NCI-H69 (cell line): ENCODE results near the gene KLHL29.

Experiments used
- DNase-seq: peaks from one replicate; lab custom pipeline; 2025; lab: John Stamatoyannopoulos, UW

KLHL29 gene

GRCh38 chr2:23550553-23550952 lies 165.6 kb downstream of the KLHL29 start:
- peak; percentile 34 for DNase-seq

- no peak for DNase-seq
These were observed 166.9 kb downstream of the KLHL29 start for GRCh38 chr2:23551875-23552274.

DNA sequence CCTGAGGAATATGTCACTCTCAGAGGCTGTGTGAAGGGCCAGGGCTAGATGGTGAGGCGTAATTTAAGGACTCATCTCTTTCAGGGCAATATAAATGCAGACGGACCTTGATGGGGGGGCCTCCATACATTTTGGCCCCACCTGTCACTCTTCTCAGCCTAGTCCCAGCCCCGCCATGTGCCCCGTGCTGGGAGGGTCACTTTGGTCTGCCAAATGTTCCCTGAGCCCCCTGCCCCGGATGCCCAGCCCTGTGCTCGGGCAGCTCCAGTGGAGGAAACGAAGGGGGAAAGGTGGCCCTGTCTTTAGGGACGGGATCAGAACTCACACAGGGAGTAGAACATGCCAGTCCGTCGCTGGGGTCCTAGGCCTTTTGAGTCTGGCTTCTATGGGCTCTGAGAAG lies 168.6 kb downstream of the KLHL29 start:
- DNase-seq: no peak

- peak; percentile 96 for DNase-seq
These were observed 169.2 kb downstream of the KLHL29 start for GRCh38 chr2:23554054-23554697.

- peak; percentile 22 for DNase-seq
These were observed 171.0 kb downstream of the KLHL29 start for GRCh38 chr2:23555944-23556343.

- DNase-seq: peak; percentile 96
These were observed 171.9 kb downstream of the KLHL29 start for GRCh38 chr2:23556929-23557328.

DNA sequence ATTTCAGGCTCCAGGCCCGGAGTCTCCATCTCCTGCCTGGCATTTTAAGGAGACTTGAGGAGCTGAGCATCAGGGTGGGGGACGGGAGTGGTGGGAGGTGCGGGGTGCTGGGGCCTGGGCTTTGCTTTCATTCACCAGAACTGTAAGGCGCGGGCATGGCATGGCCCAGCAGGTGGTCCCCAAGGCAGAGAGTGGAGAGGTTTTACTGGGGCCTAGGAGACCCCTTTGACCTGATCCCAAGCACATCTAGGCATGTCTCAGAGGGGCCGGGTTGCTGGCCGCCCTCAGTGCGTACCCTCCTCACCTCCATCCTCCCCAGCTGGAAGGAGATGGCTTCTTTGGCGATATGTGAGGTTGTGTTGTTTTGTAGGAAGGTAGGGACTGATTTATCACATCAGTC lies 172.5 kb downstream of the KLHL29 start:
- DNase-seq: no peak

DNA sequence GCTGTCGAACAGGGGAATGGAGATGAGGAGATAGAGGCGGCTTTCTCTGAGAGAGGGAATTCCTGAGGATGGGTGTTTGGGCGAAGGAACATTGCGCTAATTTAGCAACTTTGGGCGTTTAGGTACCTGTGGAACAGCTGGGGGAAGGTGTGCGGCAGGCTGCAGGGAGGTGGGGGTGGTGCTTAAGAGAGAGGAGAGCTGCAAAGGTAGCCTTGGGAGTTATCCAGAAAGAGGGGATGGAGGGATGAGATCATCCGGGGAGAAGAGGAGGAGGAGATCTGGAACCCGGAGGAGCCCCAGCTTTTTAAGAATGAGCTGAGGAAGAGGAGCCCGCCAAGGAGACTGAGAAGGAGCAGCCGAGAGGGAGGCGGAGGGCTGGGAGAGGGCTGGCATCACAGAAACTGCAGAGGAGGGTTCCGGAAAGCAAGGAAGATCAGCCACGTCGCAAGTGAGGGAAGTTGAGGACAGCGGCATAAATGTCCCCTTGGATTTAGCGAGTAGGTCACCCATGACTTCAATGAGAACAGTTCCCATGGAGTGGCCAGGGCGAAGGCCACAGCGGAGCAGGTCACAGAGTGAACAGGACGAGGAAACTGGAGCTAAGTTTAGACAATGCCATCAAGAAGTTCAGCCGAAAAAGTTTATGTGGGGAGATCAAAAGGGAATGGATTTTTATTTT lies 174.7 kb downstream of the KLHL29 start:
- no peak for DNase-seq

DNA sequence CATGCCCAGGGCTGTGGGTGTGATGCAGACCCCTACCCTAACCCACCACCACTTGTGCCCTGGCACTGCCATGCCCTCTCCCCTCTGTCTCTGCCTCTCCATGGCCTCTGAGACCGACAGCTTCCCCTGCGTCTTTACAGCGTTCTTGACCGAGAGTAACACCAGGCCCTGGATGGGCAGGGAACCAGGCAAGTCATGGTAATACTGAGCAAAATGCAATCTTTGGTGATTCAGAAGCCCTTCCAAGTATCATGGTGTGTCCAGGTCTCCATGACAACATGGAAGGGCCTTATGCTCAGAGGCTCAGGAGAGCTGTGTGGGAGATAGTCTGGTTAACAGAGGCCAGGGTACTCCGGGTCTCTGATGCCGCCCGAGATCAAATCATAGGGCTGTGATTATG lies 176.1 kb downstream of the KLHL29 start:
- no peak for DNase-seq

GRCh38 chr2:23561544-23561943 lies 176.6 kb downstream of the KLHL29 start:
- no peak for DNase-seq

- no peak for DNase-seq
These were observed 177.2 kb downstream of the KLHL29 start for GRCh38 chr2:23562143-23562542.

DNA sequence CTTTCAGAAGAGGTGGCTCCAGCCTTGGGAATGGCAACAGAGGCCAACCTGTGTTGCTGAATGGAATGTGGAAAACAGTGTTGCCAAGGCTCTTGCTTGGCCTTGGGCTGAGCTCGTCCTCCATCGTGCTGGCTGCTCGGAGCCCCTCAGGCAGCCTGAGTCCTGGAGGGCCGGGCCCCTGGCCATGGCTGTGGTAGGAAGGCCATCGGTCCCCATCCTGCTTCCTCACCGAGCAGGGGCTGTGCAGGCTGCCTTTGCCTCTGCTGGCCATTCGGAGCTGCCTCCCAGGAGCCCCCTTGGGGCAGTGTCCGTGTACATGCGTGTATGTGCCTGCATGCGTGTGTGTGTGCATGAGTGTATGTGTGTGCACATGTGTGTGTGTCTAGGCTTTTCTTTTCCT lies 178.2 kb downstream of the KLHL29 start:
- DNase-seq: no peak

DNA sequence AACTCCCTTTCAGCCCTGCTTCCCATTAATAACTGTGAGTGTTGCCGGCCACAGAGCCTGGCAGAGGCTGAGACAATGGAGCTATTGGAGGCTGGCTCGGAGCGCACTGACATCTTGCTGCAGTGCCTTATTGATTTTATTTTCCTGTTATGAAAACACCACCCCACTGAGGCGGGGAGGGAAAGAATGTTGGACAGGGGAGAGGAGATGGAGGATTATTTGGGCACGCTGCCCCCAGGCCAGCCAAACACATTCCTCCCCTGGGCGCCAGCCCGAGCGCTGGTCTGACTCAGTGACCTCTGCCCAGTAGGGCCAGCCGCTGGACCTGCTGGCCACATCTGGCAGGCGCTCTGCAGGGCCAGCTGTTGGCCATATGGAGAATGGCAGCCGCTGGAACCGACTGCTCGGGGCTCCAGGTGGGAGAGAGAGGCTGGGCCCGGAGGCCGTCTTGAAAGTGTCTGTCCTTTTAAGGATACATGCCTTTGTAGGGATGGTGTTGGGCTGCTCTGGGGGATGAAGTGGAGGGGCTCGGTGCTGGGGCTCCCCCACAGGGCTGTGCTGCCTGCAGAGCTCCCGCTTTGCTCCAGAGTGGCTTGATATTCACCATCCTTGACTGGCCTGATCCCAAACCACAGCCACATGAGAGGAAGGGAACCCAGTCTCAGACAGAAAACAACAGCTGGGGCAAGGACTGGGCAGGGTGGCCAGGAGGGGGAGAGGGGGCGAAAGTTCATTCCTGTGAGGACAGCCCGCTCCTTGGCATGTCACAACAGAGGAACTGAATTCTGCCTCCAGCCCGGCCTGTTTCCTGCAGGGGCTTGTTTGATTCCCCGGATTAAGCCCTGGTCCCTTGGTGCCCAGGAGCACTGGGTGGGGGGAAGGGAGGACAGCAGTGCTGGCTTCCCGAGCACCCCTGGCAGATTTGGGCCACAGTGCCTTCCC lies 179.0 kb downstream of the KLHL29 start:
- no peak for DNase-seq

- no peak for DNase-seq
These were observed 179.6 kb downstream of the KLHL29 start for GRCh38 chr2:23564615-23564960.

DNA sequence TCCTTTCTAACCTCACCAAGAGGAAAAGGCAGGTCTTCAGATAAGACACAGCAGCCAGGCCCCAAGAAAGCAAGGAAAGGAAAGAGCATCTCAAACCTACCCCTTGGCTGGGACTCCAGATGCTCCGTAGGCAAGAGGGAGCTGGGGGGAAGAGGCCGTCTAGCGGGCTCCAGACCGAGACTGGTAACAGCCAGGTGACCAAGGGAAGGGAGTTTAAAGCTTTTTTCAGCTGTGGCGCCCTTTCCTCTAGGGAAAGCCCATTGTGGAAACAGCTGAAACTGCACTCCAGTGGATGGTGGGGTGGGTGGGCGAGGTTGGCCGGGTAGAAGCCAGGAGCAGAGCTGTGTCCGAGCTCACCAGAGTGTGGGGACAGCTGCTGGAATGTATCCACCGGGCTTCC lies 180.4 kb downstream of the KLHL29 start:
- no peak for DNase-seq

GRCh38 chr2:23565814-23566213 lies 180.8 kb downstream of the KLHL29 start:
- DNase-seq: no peak

DNA sequence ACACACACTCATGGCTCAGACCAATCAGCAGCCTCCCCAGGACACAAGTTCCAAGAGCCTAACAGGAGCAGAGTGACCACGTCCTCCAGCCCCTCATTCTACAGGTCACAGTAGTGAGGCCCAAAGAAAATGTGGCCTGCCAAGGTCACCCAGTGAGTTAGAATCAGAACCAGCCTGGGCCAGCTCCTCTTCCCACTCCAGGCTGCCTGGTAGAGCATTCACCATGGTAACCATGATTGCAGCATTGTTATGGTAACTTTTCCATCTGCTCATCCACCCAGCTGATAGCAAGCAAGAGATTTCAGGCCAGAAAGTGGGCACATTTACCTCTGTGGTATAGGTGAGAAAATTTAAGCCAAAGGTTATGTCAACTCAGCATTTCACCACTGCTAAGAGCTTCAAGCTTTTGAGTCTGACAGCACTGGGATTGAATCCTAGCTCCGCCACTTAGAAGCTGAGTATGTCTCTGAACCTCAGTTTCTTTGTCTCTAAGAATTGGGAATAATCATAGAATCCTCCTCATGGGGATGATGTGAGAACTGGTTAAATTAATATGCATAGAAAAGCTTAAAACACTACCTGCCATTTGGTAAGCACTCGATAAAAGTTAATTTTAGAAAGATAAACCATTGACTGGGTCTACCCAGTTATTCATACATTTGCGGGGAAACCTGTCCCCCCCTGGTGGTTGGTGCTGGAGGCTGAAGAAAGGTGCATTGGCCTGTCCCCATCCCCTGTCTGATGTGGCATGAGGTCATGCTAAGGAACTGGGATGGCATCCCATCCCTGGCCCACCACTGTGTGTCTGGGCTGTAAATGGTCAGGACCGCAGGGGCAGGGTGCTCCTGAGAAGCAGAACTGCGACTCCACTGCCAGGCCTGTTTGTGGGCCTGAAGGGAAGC lies 181.5 kb downstream of the KLHL29 start:
- peak; percentile 34 for DNase-seq

GRCh38 chr2:23567161-23567756 lies 182.3 kb downstream of the KLHL29 start:
- DNase-seq: no peak

DNA sequence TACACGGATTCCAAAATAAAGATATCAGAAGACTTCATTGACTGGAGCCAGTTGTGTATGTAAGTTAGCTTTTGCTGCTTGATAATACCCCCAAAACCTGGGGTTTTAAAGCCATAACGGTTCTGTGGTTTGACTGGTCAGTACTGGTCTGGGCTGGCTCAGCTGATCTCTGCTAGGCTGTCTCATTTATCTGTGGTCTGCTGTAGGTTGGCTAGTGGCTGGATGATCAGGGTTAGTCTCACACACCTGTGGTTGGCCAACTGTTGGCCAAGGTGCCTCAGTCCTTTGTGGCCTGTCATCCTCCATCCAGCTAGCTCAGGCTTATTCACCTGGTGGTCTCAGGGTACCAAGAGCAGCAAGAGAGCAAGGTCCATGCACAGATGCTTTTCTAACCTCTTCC lies 183.2 kb downstream of the KLHL29 start:
- no peak for DNase-seq

DNA sequence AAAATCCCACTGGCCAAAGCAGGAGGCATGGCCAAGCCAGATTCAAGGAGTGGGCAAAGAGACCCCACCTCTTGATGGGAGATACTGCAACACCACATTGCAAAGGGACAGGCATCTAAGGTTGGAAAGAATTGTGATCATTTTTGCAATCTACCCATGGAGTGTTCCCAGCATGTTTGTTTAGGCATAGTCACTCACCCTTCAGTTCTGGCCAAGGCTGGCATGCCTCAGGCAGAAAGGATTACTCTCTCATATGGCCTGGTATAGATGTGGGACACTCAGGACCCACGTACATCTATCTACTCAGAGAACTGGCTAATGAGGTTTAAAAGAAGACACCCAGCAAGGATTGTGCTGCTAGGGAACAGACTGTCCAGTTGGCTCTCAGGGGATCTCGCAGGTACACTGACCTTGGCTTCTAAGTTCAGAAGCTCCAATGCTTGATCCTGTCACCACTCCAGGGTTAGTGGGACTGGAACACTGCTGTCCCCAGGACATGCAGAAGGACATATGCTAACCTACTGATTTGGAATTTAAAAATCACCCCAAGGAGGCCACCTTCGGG lies 183.7 kb downstream of the KLHL29 start:
- no peak for DNase-seq

DNA sequence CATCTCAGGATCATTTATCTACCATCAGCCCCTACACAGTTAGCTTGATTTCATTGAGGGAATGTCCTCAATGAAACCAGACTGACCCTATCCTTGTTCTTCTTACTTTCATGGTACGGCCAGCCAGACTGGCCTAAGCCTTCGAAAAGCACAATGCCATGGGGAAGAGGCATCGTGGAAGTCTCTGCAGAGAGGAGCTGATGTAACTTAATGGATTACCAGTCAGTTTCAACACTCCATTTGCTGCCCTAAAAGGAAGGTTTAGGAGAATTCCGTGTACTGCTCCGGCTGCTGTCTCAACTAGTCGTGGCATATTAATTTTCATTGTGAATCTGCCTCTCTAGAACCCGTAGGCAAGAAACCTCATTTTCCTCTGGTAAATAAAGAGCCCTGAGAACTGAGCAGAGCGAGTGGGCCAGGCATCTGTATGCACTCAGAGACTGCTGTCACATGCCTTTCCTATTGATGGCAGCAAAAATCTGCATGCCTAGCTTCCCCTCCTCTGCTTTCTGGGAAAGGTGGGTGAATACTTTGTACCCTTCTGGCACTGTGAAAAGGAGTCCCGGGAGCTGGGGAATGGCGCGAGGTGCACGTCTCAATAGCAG lies 184.9 kb downstream of the KLHL29 start:
- DNase-seq: no peak
